Calu3 (cell line): ENCODE data around the gene TEAD1. TPM values are rescaled to one million over a fixed set of nuclear protein-coding genes. Genes with fewer than 3 reads are reported as not detected.

Experiments
- BruUV-seq: library from RNA; stranded (reverse); fragments of 400-500 nt; replicated peaks from 2 replicates; lab custom pipeline; 2021; lab: Mats Ljungman, UMichigan
- CTCF ChIA-PET: fragments of 300-600 bp; sonication (Branson Sonifier 250); formaldehyde crosslinking; loops from one replicate; lab custom pipeline; 2022; ENCODE audit warnings: antibody characterized with exemption; lab: Charles Lee
- DNase-seq: peaks from one replicate; pipeline ENCODE4 v3.0.0; 2022
- H3K27ac Mint-ChIP-seq: one replicate; pipeline ENCODE4 v1.8.0; 2022; ENCODE audit warnings: mixed read lengths; ENCODE audit not compliant: unreplicated experiment
- H3K27me3 Mint-ChIP-seq: one replicate; pipeline ENCODE4 v1.8.0; 2022; ENCODE audit warnings: mixed read lengths; ENCODE audit not compliant: unreplicated experiment
- H3K36me3 Mint-ChIP-seq: one replicate; pipeline ENCODE4 v1.8.0; 2022; ENCODE audit warnings: mild to moderate bottlenecking, moderate library complexity, mixed read lengths; ENCODE audit not compliant: insufficient read depth, unreplicated experiment
- H3K4me1 Mint-ChIP-seq: one replicate; pipeline ENCODE4 v1.8.0; 2022; ENCODE audit warnings: mild to moderate bottlenecking, low read depth, mixed read lengths; ENCODE audit not compliant: unreplicated experiment
- H3K4me3 Mint-ChIP-seq: one replicate; pipeline ENCODE4 v1.8.0; 2022; ENCODE audit warnings: mild to moderate bottlenecking, low read depth, moderate library complexity, mixed read lengths; ENCODE audit not compliant: unreplicated experiment
- H3K9me3 Mint-ChIP-seq: one replicate; pipeline ENCODE4 v1.8.0; 2022; ENCODE audit warnings: low read depth, mixed read lengths; ENCODE audit not compliant: unreplicated experiment
- CTCF ChIP-seq: fragments of 200-600 bp; IDR thresholded peaks from one replicate; pipeline ENCODE4 v1.8.0; 2022; ENCODE audit warnings: antibody characterized with exemption; ENCODE audit not compliant: unreplicated experiment
- intact Hi-C: fragments of 100-400 bp; cut with micrococcal nuclease; formaldehyde crosslinking; loops from one replicate; pipeline ENCODE4 v1.10.0; 2022; ENCODE audit not compliant: unreplicated experiment
- total RNA-seq: library from RNA; stranded (reverse); gene quantifications from 2 replicates; pipeline ENCODE4 v1.2.3, GENCODE V29; 2022

The TEAD1 gene
- total RNA-seq, 1 experiment from 2014 or later: 104 TPM

GRCh38 chr11:12642040-12642439 is 32.2 kb upstream of the TEAD1 start:
- CTCF ChIA-PET: no interaction called here
- peaks cover 3% of the 10 kb centered on the region for H3K9me3 Mint-ChIP-seq
- no peak for DNase-seq

GRCh38 chr11:12642806-12643428 is 31.3 kb upstream of the TEAD1 start:
- Mint-ChIP-seq H3K27ac (no peak overlapping the region), H3K9me3 (peaks cover 3% of the 10 kb centered on the region), H3K27me3 (no peaks in the 10 kb centered on the region), H3K4me1 (no peaks in the 10 kb centered on the region), H3K36me3 (no peaks in the 10 kb centered on the region), H3K4me3 (no peak overlapping the region)
- intact Hi-C loops: no loop called here
- DNase-seq: no peak
- CTCF ChIA-PET: no interaction called here
- BruUV-seq: no TSS peak
- no peak for TF ChIP-seq CTCF

More at GRCh38 chr11:12642040-12642439, 32.2 kb upstream of the TEAD1 start:
- H3K36me3 Mint-ChIP-seq: no peaks in the 10 kb centered on the region
- no peak for TF ChIP-seq CTCF
- H3K4me1 Mint-ChIP-seq: no peaks in the 10 kb centered on the region
- H3K27me3 Mint-ChIP-seq: no peaks in the 10 kb centered on the region
- intact Hi-C loops: no loop called here
- no TSS peak for BruUV-seq
- no peak overlapping the region for H3K27ac Mint-ChIP-seq
- no peak overlapping the region for H3K4me3 Mint-ChIP-seq

- H3K4me1 Mint-ChIP-seq: no peaks in the 10 kb centered on the region
- CTCF ChIA-PET: no interaction called here
- H3K36me3 Mint-ChIP-seq: no peaks in the 10 kb centered on the region
- peaks cover 3% of the 10 kb centered on the region for H3K9me3 Mint-ChIP-seq
- no peak overlapping the region for H3K4me3 Mint-ChIP-seq
- TF ChIP-seq CTCF: no peak
- intact Hi-C loops: no loop called here
- H3K27ac Mint-ChIP-seq: no peak overlapping the region
- no peak for DNase-seq
- H3K27me3 Mint-ChIP-seq: no peaks in the 10 kb centered on the region
- no TSS peak for BruUV-seq
Measured at GRCh38 chr11:12646478-12646877, 27.7 kb upstream of the TEAD1 start.

GRCh38 chr11:12653729-12654128 is 20.5 kb upstream of the TEAD1 start:
- Mint-ChIP-seq H3K27me3 (no peaks in the 10 kb centered on the region), H3K4me1 (no peaks in the 10 kb centered on the region), H3K27ac (no peak overlapping the region), H3K9me3 (no peaks in the 10 kb centered on the region), H3K4me3 (no peak overlapping the region), H3K36me3 (no peaks in the 10 kb centered on the region)
- DNase-seq: no peak
- CTCF ChIA-PET: interaction anchor here (1.4 kb wide), 1 partner anchor 17 kb away, joined by 3 read pairs; no protein-coding TSS in a partner anchor
- BruUV-seq: no TSS peak
- TF ChIP-seq CTCF: no peak
- intact Hi-C loops: no loop called here
